Upper lobe of left lung (tissue), 6 donors: Measurements from ENCODE around the gene COPZ1. TPM values are rescaled to one million over a fixed set of nuclear protein-coding genes. Genes with fewer than 3 reads are reported as not detected.

ENCODE experiments used
- ATAC-seq, 2 donors: fragments of 200-7000 bp; cut with Tn5 transposase; one replicate each; pipeline ENCODE4 v1.9.1; 2022; ENCODE audit warnings: mild to moderate bottlenecking in 2 of 2, moderate library complexity in 2 of 2; ENCODE audit not compliant: low FRiP score in 2 of 2
- DNase-seq, 2 donors: peaks; one replicate each; pipeline ENCODE4 v3.0.0-alpha.2; 2019 to 2020
- H3K27ac ChIP-seq, 4 donors: fragments of 200-600 bp; sonication (generic); one replicate each; pipeline ENCODE4 v1.5.1; 2016 to 2019
- H3K27me3 ChIP-seq, 4 donors: fragments of 200-600 bp; sonication (generic); one replicate each; pipeline ENCODE4 v1.5.1; 2017 to 2019
- H3K36me3 ChIP-seq, 4 donors: fragments of 200-600 bp; sonication (generic); one replicate each; pipeline ENCODE4 v1.5.1; 2016 to 2019
- H3K4me1 ChIP-seq, 4 donors: fragments of 200-600 bp; sonication (generic); one replicate each; pipeline ENCODE4 v1.5.1; 2018 to 2019
- H3K4me3 ChIP-seq, 4 donors: fragments of 200-600 bp; sonication (generic); one replicate each; pipeline ENCODE4 v1.5.1; 2017 to 2019; ENCODE audit warnings: mild to moderate bottlenecking in 2 of 4, moderate library complexity in 1 of 4
- H3K9me3 ChIP-seq, 4 donors: fragments of 200-600 bp; sonication (generic); one replicate each; pipeline ENCODE4 v1.5.1; 2018 to 2019
- EP300 ChIP-seq, 4 donors: sonication (generic); formaldehyde crosslinking; IDR thresholded peaks; one replicate each; pipeline ENCODE4 v1.5.1; 2017; ENCODE audit warnings: antibody characterized with exemption in 4 of 4, control low read depth in 2 of 4
- POLR2A ChIP-seq, 4 donors: fragments of 450-650 bp; IDR thresholded peaks; one replicate each; pipeline ENCODE4 v1.5.1; 2016 to 2017; ENCODE audit warnings: antibody characterized with exemption in 4 of 4, mild to moderate bottlenecking in 2 of 4
- POLR2AphosphoS5 ChIP-seq, 2 donors: sonication (generic); formaldehyde crosslinking; IDR thresholded peaks; one replicate each; pipeline ENCODE4 v1.5.1; 2017; ENCODE audit warnings: antibody characterized with exemption in 2 of 2
- WGBS, 2 donors: methylation state at CpG; one replicate each; pipeline ENCODE4 v1.1.5; 2017 to 2018; 5-methylcytosine and 5-hydroxymethylcytosine counted together
- total RNA-seq, 6 donors: library from RNA; depleted of rRNA in 4 of 6; stranded (reverse); fragments of >200 nt in 4 of 6; gene quantifications; one replicate each; pipeline versions ENCODE4 v1.1.0 to v1.2.1, GENCODE V29; 2016 to 2021
- TF ChIP-seq, protein P1 (sequence below), 6 experiments: fragments of 450-650 bp in 4 of 6; fragments of 200-600 bp in 2 of 6; sonication (generic) in 2 of 6; IDR thresholded peaks; one replicate each; pipeline ENCODE4 v1.5.1; 2016 to 2019; ENCODE audit warnings: antibody characterized with exemption in 6 of 6
- donor health status: DM: no; HTN: no; CAD: no; lungs with moderate emphysema.
- donor health status: DM: no; HTN: yes; CAD: no; lungs with severe emphysema.

Gene COPZ1
- total RNA-seq, 6 donors from 2014 or later = 55.5 to 132 (median 96.7) TPM

DNA sequence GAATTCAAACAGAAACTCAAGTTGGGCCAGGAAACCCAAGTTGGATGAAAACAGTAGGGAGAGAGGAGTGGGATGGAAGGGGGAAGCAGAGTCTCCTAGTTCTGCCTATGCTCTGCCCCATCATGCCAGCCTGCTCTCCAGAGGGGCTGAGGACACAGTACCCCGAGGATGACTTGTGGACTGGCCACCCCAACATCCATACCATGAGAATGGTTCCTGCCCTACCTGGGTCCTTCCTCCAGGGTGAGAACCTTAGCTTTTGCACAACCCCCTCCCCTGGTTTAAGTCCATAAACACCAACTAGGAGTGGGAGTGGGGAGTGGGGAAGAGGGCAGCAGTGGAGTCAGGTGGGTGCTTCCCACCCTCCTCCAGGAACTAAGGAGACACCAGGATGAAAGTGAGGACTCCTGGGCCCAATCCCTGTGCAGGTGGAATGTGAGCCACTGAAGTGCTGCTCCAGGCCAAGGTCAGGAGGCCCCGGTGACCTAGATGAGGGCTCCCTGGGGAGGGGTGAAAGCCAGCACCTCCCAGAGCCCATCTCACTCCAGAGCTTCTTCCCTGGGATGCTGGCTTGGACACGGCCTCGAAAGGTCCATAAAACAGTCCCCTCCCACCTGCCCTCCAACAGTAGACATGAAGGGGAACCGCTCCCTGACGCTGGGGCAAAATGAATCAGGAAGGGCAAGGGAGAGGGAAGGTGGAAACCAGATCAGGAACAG lies 53.0 kb downstream of the COPZ1 start:
- no peak for ATAC-seq
- WGBS, 2 donors = 77 to 91% methylated on average over 5 to 6 of the region's 6 CpGs

GRCh38 chr12:54378796-54379397 lies 54.0 kb downstream of the COPZ1 start:
- peak overlapping the region in 2 of 4 donors; percentile 49 to 69 for H3K27ac ChIP-seq
- WGBS, 2 donors = 23 to 35% methylated on average over 31 to 39 of the region's 49 CpGs
- H3K9me3 ChIP-seq = no peaks in the 10 kb centered on the region
- H3K27me3 ChIP-seq = no peaks in the 10 kb centered on the region
- H3K4me1 ChIP-seq = peaks cover 5 to 21% (median 12%) of the 10 kb centered on the region in 4 donors
- peaks cover 0 to 9% (median 0%) of the 10 kb centered on the region in 4 donors for H3K36me3 ChIP-seq
- peak overlapping the region in 3 of 4 donors; percentile 46 to 53 (median 50) for H3K4me3 ChIP-seq
- TF ChIP-seq EP300 (IDR thresholded peaks at IDR 0.05) (no peak), POLR2A (IDR thresholded peaks at IDR 0.05) (no peak), POLR2AphosphoS5 (IDR thresholded peaks at IDR 0.05) (no peak)
- TF ChIP-seq, protein P1, sequence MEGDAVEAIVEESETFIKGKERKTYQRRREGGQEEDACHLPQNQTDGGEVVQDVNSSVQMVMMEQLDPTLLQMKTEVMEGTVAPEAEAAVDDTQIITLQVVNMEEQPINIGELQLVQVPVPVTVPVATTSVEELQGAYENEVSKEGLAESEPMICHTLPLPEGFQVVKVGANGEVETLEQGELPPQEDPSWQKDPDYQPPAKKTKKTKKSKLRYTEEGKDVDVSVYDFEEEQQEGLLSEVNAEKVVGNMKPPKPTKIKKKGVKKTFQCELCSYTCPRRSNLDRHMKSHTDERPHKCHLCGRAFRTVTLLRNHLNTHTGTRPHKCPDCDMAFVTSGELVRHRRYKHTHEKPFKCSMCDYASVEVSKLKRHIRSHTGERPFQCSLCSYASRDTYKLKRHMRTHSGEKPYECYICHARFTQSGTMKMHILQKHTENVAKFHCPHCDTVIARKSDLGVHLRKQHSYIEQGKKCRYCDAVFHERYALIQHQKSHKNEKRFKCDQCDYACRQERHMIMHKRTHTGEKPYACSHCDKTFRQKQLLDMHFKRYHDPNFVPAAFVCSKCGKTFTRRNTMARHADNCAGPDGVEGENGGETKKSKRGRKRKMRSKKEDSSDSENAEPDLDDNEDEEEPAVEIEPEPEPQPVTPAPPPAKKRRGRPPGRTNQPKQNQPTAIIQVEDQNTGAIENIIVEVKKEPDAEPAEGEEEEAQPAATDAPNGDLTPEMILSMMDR (IDR thresholded peaks at IDR 0.05) = no peak
- peak; percentile 54 to 94 for DNase-seq
- ATAC-seq = peak; percentile 80 to 87

More for the DNA sequence above, 53.0 kb downstream of the COPZ1 start:
- peaks cover 0 to 9% (median 0%) of the 10 kb centered on the region in 4 donors for H3K36me3 ChIP-seq
- no peaks in the 10 kb centered on the region for H3K27me3 ChIP-seq
- no peaks in the 10 kb centered on the region for H3K9me3 ChIP-seq
- no peak for DNase-seq
- no peak overlapping the region for H3K4me3 ChIP-seq
- no peak overlapping the region for H3K27ac ChIP-seq
- H3K4me1 ChIP-seq = peaks cover 5 to 29% (median 17%) of the 10 kb centered on the region in 4 donors
- no peak for TF ChIP-seq EP300 (IDR thresholded peaks at IDR 0.05)
- TF ChIP-seq POLR2A (IDR thresholded peaks at IDR 0.05) = no peak
- TF ChIP-seq POLR2AphosphoS5 (IDR thresholded peaks at IDR 0.05) = no peak
- TF ChIP-seq, protein P1 (IDR thresholded peaks at IDR 0.05) = no peak

DNA sequence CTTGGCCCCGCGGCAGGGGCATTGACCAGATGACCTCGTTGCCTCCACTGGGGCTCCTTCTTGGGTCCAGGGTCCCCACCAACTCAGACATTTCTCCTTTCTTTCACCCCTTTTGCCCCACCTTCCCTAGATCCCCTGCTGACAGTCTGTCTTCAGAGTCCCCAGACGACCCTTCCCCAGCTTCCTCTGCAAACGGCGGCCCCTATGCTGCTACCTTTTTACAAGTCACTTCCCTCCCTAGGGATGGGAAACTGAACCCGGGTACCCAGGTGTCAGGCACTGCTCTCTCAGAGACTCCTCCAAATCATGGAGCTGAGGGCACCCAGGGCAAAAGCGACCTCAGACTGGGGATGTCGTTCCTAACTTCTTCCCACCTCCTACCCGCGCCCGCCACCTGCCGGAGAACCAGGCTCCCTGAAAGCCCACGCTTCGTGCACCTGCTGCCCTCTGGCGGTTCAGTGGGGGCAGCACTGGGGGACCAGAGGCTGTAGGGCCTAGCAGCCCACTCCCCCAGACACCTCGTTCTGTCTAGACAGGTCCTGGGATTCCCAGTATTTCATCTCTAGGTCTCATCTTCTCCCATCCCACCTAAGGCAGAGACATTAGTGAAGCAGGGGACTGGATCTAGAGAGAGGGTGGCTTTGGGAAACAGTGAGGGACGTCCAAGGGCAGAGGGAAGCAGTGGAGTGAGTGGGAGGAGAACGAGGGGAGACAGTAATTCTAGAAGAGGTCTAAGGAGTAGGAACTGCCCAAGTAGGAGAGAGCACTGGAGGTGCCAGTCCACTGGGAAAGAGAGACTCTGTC lies 54.7 kb downstream of the COPZ1 start:
- H3K27ac ChIP-seq = peak overlapping the region in 2 of 4 donors; percentile 49 to 69
- TF ChIP-seq EP300 (IDR thresholded peaks at IDR 0.05) (no peak), POLR2A (IDR thresholded peaks at IDR 0.05) (peak in 1 of 4 donors; percentile 4), POLR2AphosphoS5 (IDR thresholded peaks at IDR 0.05) (no peak)
- TF ChIP-seq, protein P1 (IDR thresholded peaks at IDR 0.05) = peak; percentile 98 to 100 (median 99)
- H3K4me1 ChIP-seq = peaks cover 6 to 16% (median 11%) of the 10 kb centered on the region in 4 donors
- 15 to 16% methylated on average over 19 of the region's 19 CpGs for WGBS, 2 donors
- no peaks in the 10 kb centered on the region for H3K9me3 ChIP-seq
- ATAC-seq (peak; percentile 90 to 93), DNase-seq (peak; percentile 93 to 94)
- peak overlapping the region in 3 of 4 donors; percentile 46 to 53 (median 50) for H3K4me3 ChIP-seq
- H3K36me3 ChIP-seq = peaks cover 0 to 9% (median 0%) of the 10 kb centered on the region in 4 donors
- H3K27me3 ChIP-seq = no peaks in the 10 kb centered on the region

DNA sequence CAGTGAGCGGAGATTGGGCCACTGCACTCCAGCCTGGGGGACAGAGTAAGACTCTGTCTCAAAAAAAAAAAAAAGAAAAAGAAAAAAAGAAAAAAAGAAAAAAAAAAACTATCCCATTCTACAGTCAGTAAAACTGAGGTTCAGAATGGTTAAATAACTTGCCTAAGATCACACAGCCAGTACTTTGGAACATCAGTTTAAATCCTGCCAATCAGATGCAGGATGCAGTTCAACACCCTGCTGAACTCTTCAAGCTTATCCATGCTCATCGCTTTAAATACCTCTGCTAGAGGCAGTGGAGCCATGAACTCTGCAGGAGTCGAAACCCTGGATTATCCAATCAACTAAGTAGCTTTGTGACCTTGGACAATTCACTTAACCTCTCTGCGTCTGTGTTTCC lies 56.2 kb downstream of the COPZ1 start:
- H3K9me3 ChIP-seq = no peaks in the 10 kb centered on the region
- TF ChIP-seq POLR2AphosphoS5 (IDR thresholded peaks at IDR 0.05) = no peak
- TF ChIP-seq EP300 (IDR thresholded peaks at IDR 0.05) = no peak
- no peak for TF ChIP-seq POLR2A (IDR thresholded peaks at IDR 0.05)
- TF ChIP-seq, protein P1 (IDR thresholded peaks at IDR 0.05) = no peak

More for the DNA sequence above, 56.2 kb downstream of the COPZ1 start:
- H3K36me3 ChIP-seq = peaks cover 0 to 9% (median 0%) of the 10 kb centered on the region in 4 donors
- ATAC-seq (no peak), DNase-seq (no peak)
- H3K27me3 ChIP-seq = no peaks in the 10 kb centered on the region
- no peak overlapping the region for H3K4me3 ChIP-seq
- 87 to 90% methylated on average over 4 of the region's 4 CpGs for WGBS, 2 donors
- H3K27ac ChIP-seq = no peak overlapping the region
- peaks cover 11 to 27% (median 17%) of the 10 kb centered on the region in 4 donors for H3K4me1 ChIP-seq
